Esophagus squamous epithelium (tissue), 5 donors: ENCODE measurements around the gene ASGR1. TPM values are rescaled to one million over a fixed set of nuclear protein-coding genes. Genes with fewer than 3 reads are reported as not detected.
"Not testable (repeated sequence)": the region's sequence is repeated elsewhere in the genome, so short reads cannot be mapped to it uniquely, and the experiment has no call there.

Experiments
- DNase-seq: peaks from one replicate; lab custom pipeline; 2025; lab: John Stamatoyannopoulos, UW
- H3K27ac ChIP-seq, 4 donors: fragments of 200-600 bp; sonication (generic); one replicate each; pipeline ENCODE4 v1.5.1; 2016 to 2019; ENCODE audit warnings: mild to moderate bottlenecking in 1 of 4
- H3K27me3 ChIP-seq, 4 donors: fragments of 200-600 bp; sonication (generic); 1 replicate in 3 of 4; 2 replicates in 1 of 4; pipeline versions ENCODE4 v1.5.1 to v1.6.0; 2017 to 2021; ENCODE audit warnings: antibody characterized with exemption in 1 of 4
- H3K36me3 ChIP-seq, 3 donors: fragments of 200-600 bp; sonication (generic); one replicate each; pipeline ENCODE4 v1.5.1; 2016 to 2019
- H3K4me1 ChIP-seq, 3 donors: fragments of 200-600 bp; sonication (generic); one replicate each; pipeline ENCODE4 v1.5.1; 2017 to 2019
- H3K4me3 ChIP-seq, 4 donors: fragments of 200-600 bp; sonication (generic); 1 replicate in 3 of 4; 2 replicates in 1 of 4; pipeline ENCODE4 v1.5.1; 2016 to 2019; ENCODE audit warnings: mild to moderate bottlenecking in 2 of 4, moderate library complexity in 1 of 4
- H3K9me3 ChIP-seq, 3 donors: fragments of 200-600 bp; sonication (generic); one replicate each; pipeline ENCODE4 v1.5.1; 2016 to 2019
- CTCF ChIP-seq, 6 experiments: fragments of 450-650 bp in 4 of 6; fragments of 200-600 bp in 2 of 6; sonication (generic) in 2 of 6; IDR thresholded peaks; one replicate each; pipeline ENCODE4 v1.5.1; 2016 to 2019; ENCODE audit warnings: antibody characterized with exemption in 6 of 6, mild to moderate bottlenecking in 4 of 6, moderate library complexity in 4 of 6
- POLR2A ChIP-seq, 4 donors: fragments of 450-650 bp; IDR thresholded peaks; one replicate each; pipeline ENCODE4 v1.6.1; 2017; ENCODE audit warnings: antibody characterized with exemption in 4 of 4, mild to moderate bottlenecking in 4 of 4, moderate library complexity in 3 of 4
- WGBS, 2 donors: methylation state at CpG; one replicate each; pipeline ENCODE4 v1.1.5; 2018; 5-methylcytosine and 5-hydroxymethylcytosine counted together
- intact Hi-C: fragments of 100-400 bp; cut with DNase I; formaldehyde crosslinking; loops from one replicate; pipeline ENCODE4 v1.15.0; 2022
- total RNA-seq, 4 donors: library from RNA; depleted of rRNA; stranded (reverse); fragments of >200 nt; gene quantifications; one replicate each; pipeline ENCODE4 v1.1.0, GENCODE V29; 2016
- donor health status: DM: yes; HTN: yes; CAD: no.

The ASGR1 gene
- total RNA-seq, 4 donors from 2014 or later: 0.42 to 1.1 (median 0.97) TPM; not detected in 1

GRCh38 chr17:7176107-7176840, 2.9 kb downstream of the ASGR1 start:
- Histone ChIP-seq H3K4me3 (no peak overlapping the region), H3K4me1 (peaks cover 14 to 31% (median 18%) of the 10 kb centered on the region in 3 donors), H3K27me3 (peaks cover 0 to 50% (median 8%) of the 10 kb centered on the region in 4 donors), H3K36me3 (no peaks in the 10 kb centered on the region), H3K9me3 (no peaks in the 10 kb centered on the region), H3K27ac (no peak overlapping the region)
- DNase-seq: no peak
- 89 to 91% methylated on average over 1 of the region's 1 CpG for WGBS, 2 donors
- TF ChIP-seq CTCF (IDR thresholded peaks at IDR 0.05) (no peak), POLR2A (IDR thresholded peaks at IDR 0.05) (no peak)
- intact Hi-C loops: no loop called here

- no peaks in the 10 kb centered on the region for H3K36me3 ChIP-seq
- no peak overlapping the region for H3K27ac ChIP-seq
- no peak for DNase-seq
- peaks cover 14 to 31% (median 18%) of the 10 kb centered on the region in 3 donors for H3K4me1 ChIP-seq
- H3K9me3 ChIP-seq: peaks cover 0 to 3% (median 0%) of the 10 kb centered on the region in 3 donors
- 80 to 90% methylated on average over 5 of the region's 5 CpGs for WGBS, 2 donors
- TF ChIP-seq POLR2A (IDR thresholded peaks at IDR 0.05) (no peak), CTCF (IDR thresholded peaks at IDR 0.05) (no peak)
- intact Hi-C loops: no loop called here
- H3K4me3 ChIP-seq: no peak overlapping the region
- H3K27me3 ChIP-seq: peaks cover 0 to 50% (median 8%) of the 10 kb centered on the region in 4 donors
Observed at GRCh38 chr17:7175330-7175733, 3.8 kb downstream of the ASGR1 start.

GRCh38 chr17:7174603-7175326, 4.4 kb downstream of the ASGR1 start:
- Histone ChIP-seq H3K9me3 (peaks cover 0 to 3% (median 0%) of the 10 kb centered on the region in 3 donors), H3K36me3 (no peaks in the 10 kb centered on the region), H3K4me3 (peak overlapping the region in 2 of 4 donors; percentile 34 to 53), H3K4me1 (peaks cover 14 to 31% (median 18%) of the 10 kb centered on the region in 3 donors), H3K27me3 (peaks cover 0 to 50% (median 8%) of the 10 kb centered on the region in 4 donors), H3K27ac (no peak overlapping the region)
- DNase-seq: no peak
- intact Hi-C loops: no loop called here
- TF ChIP-seq CTCF (IDR thresholded peaks at IDR 0.05): no peak
- TF ChIP-seq POLR2A (IDR thresholded peaks at IDR 0.05): no peak
- 70 to 76% methylated on average over 7 of the region's 7 CpGs for WGBS, 2 donors

GRCh38 chr17:7173687-7174602, 5.2 kb downstream of the ASGR1 start:
- Histone ChIP-seq H3K36me3 (no peaks in the 10 kb centered on the region), H3K4me3 (peak overlapping the region in 3 of 4 donors; percentile 24 to 53 (median 34)), H3K27ac (peak overlapping the region in 1 of 4 donors; percentile 39), H3K9me3 (peaks cover 0 to 3% (median under 1%) of the 10 kb centered on the region in 3 donors), H3K4me1 (peaks cover 14 to 31% (median 18%) of the 10 kb centered on the region in 3 donors), H3K27me3 (peaks cover 0 to 43% (median 8%) of the 10 kb centered on the region in 4 donors)
- intact Hi-C loops: no loop called here
- TF ChIP-seq POLR2A (IDR thresholded peaks at IDR 0.05) (no peak), CTCF (IDR thresholded peaks at IDR 0.05) (peak in 4 of 6 experiments; percentile 10 to 28 (median 24))
- WGBS, 2 donors: 72 to 92% methylated on average over 15 to 37 of the region's 69 CpGs
- no peak for DNase-seq

GRCh38 chr17:7172522-7173191, 6.5 kb downstream of the ASGR1 start:
- DNase-seq, intact Hi-C loops, H3K36me3 ChIP-seq, H3K9me3 ChIP-seq, H3K27ac ChIP-seq, H3K4me3 ChIP-seq: not testable (repeated sequence)
- peaks cover 8 to 24% (median 12%) of the 10 kb centered on the region in 3 donors for H3K4me1 ChIP-seq
- 89 to 92% methylated on average over 17 to 18 of the region's 18 CpGs for WGBS, 2 donors
- H3K27me3 ChIP-seq: peaks cover 0 to 30% (median 2%) of the 10 kb centered on the region in 4 donors

GRCh38 chr17:7169565-7169908, 9.6 kb downstream of the ASGR1 start:
- DNase-seq, H3K9me3 ChIP-seq, H3K4me3 ChIP-seq, H3K27ac ChIP-seq, H3K4me1 ChIP-seq, H3K36me3 ChIP-seq, intact Hi-C loops, H3K27me3 ChIP-seq: not testable (repeated sequence)
- WGBS, 2 donors: 82 to 88% methylated on average over 3 to 5 of the region's 7 CpGs

- WGBS, 2 donors: 78 to 82% methylated on average over 10 of the region's 10 CpGs
- not testable (repeated sequence) for H3K27ac ChIP-seq
Observed at GRCh38 chr17:7168841-7169564, 10.2 kb downstream of the ASGR1 start.

More at GRCh38 chr17:7168841-7169564, 10.2 kb downstream of the ASGR1 start:
- H3K9me3 ChIP-seq, H3K27me3 ChIP-seq, DNase-seq, H3K4me1 ChIP-seq, intact Hi-C loops, H3K4me3 ChIP-seq, H3K36me3 ChIP-seq: not testable (repeated sequence)
